Muscle of leg (tissue), 11 donors: ENCODE results near the gene PARVA. TPM values are rescaled to one million over a fixed set of nuclear protein-coding genes. Genes with fewer than 3 reads are reported as not detected.

Experiments
- DNase-seq: peaks from one replicate; pipeline ENCODE4 v3.0.0; 2013
- H3K27ac ChIP-seq: one replicate; pipeline ENCODE4 v1.5.1; 2013; ENCODE audit warnings: mild to moderate bottlenecking, low read length, control low read depth
- H3K27me3 ChIP-seq: one replicate; pipeline ENCODE4 v1.6.1; 2013; ENCODE audit warnings: low read length; ENCODE audit not compliant: control insufficient read depth, insufficient read depth
- H3K36me3 ChIP-seq: one replicate; pipeline ENCODE4 v1.6.1; 2013; ENCODE audit warnings: low read length; ENCODE audit not compliant: control insufficient read depth, insufficient read depth
- H3K4me1 ChIP-seq: one replicate; pipeline ENCODE4 v1.6.1; 2013; ENCODE audit warnings: low read length; ENCODE audit not compliant: control insufficient read depth, insufficient read depth
- H3K4me3 ChIP-seq: one replicate; pipeline ENCODE4 v1.5.1; 2013; ENCODE audit warnings: low read length, control low read depth
- H3K9me3 ChIP-seq: replicated peaks from 2 replicates; pipeline ENCODE4 v1.6.1; 2013; ENCODE audit warnings: low read depth, low read length; ENCODE audit not compliant: control insufficient read depth
- WGBS: methylation state at CpG from one replicate; pipeline ENCODE4 v1.1.5; 2013; ENCODE audit warnings: missing lambda C conversion rate; ENCODE audit not compliant: insufficient coverage; 5-methylcytosine and 5-hydroxymethylcytosine counted together
- polyA plus RNA-seq, 8 donors: library from polyadenylated mRNA; unstranded; fragments of 120-200 nt; gene quantifications; one replicate each; pipeline versions ENCODE4 v1.2.1 to v1.2.3, GENCODE V29; 2013; ENCODE audit warnings: inconsistent platforms in 1 of 8, low replicate concordance in 1 of 8; ENCODE audit not compliant: insufficient read length in 8 of 8, insufficient read depth in 1 of 8
- total RNA-seq: library from RNA; stranded (reverse); fragments of 120-200 nt; gene quantifications from one replicate; pipeline ENCODE4 v1.2.4, GENCODE V29; 2013

Gene PARVA
- total and polyA plus RNA-seq, 9 donors, result 29.9 to 72.5 (median 57.9) TPM

GRCh38 chr11:12388173-12388572 lies 10.8 kb downstream of the PARVA start:
- no peak overlapping the region for H3K4me3 ChIP-seq
- WGBS, result no CpG with 5 or more reads among the region's 3 CpGs
- H3K9me3 ChIP-seq, result no peaks in the 10 kb centered on the region
- H3K27ac ChIP-seq, result no peak overlapping the region
- no peaks in the 10 kb centered on the region for H3K27me3 ChIP-seq
- H3K4me1 ChIP-seq, result peaks cover 32% of the 10 kb centered on the region
- no peaks in the 10 kb centered on the region for H3K36me3 ChIP-seq
- DNase-seq, result no peak

- no peaks in the 10 kb centered on the region for H3K36me3 ChIP-seq
- WGBS, result 100% methylated on average over 2 of the region's 2 CpGs
- H3K4me1 ChIP-seq, result peaks cover 32% of the 10 kb centered on the region
- no peak for DNase-seq
- H3K4me3 ChIP-seq, result no peak overlapping the region
- H3K27me3 ChIP-seq, result no peaks in the 10 kb centered on the region
- H3K9me3 ChIP-seq, result no peaks in the 10 kb centered on the region
- H3K27ac ChIP-seq, result peak overlapping the region; percentile 9
These were observed 11.7 kb downstream of the PARVA start for GRCh38 chr11:12388939-12389670.

GRCh38 chr11:12389676-12390657 lies 12.6 kb downstream of the PARVA start:
- H3K36me3 ChIP-seq, result no peaks in the 10 kb centered on the region
- no peaks in the 10 kb centered on the region for H3K9me3 ChIP-seq
- 40% methylated on average over 4 of the region's 10 CpGs for WGBS
- no peaks in the 10 kb centered on the region for H3K27me3 ChIP-seq
- peak; percentile 56 for DNase-seq
- no peak overlapping the region for H3K4me3 ChIP-seq
- peak overlapping the region; percentile 70 for H3K27ac ChIP-seq
- H3K4me1 ChIP-seq, result peaks cover 32% of the 10 kb centered on the region

GRCh38 chr11:12390687-12391110 lies 13.3 kb downstream of the PARVA start:
- H3K27me3 ChIP-seq, result no peaks in the 10 kb centered on the region
- no peak overlapping the region for H3K4me3 ChIP-seq
- peak overlapping the region; percentile 70 for H3K27ac ChIP-seq
- peaks cover 32% of the 10 kb centered on the region for H3K4me1 ChIP-seq
- no peak for DNase-seq
- H3K36me3 ChIP-seq, result no peaks in the 10 kb centered on the region
- no peaks in the 10 kb centered on the region for H3K9me3 ChIP-seq

- no peak overlapping the region for H3K4me3 ChIP-seq
- DNase-seq, result no peak
- H3K27ac ChIP-seq, result no peak overlapping the region
- no peaks in the 10 kb centered on the region for H3K27me3 ChIP-seq
- peaks cover 34% of the 10 kb centered on the region for H3K4me1 ChIP-seq
- no peaks in the 10 kb centered on the region for H3K36me3 ChIP-seq
- no CpG with 5 or more reads among the region's 1 CpG for WGBS
- no peaks in the 10 kb centered on the region for H3K9me3 ChIP-seq
These were observed 15.3 kb downstream of the PARVA start for GRCh38 chr11:12392672-12393071.

- Histone ChIP-seq H3K36me3 (no peaks in the 10 kb centered on the region), H3K4me3 (no peak overlapping the region), H3K9me3 (no peaks in the 10 kb centered on the region), H3K4me1 (peaks cover 37% of the 10 kb centered on the region), H3K27me3 (no peaks in the 10 kb centered on the region), H3K27ac (no peak overlapping the region)
- WGBS, result no CpG with 5 or more reads among the region's 1 CpG
- DNase-seq, result no peak
These were observed 16.3 kb downstream of the PARVA start for GRCh38 chr11:12393691-12394090.

- Histone ChIP-seq H3K27ac (no peak overlapping the region), H3K36me3 (no peaks in the 10 kb centered on the region), H3K9me3 (no peaks in the 10 kb centered on the region), H3K27me3 (no peaks in the 10 kb centered on the region), H3K4me3 (no peak overlapping the region), H3K4me1 (peaks cover 29% of the 10 kb centered on the region)
- 100% methylated on average over 3 of the region's 6 CpGs for WGBS
- no peak for DNase-seq
These were observed 17.2 kb downstream of the PARVA start for GRCh38 chr11:12394601-12395000.

GRCh38 chr11:12395333-12395732 lies 18.0 kb downstream of the PARVA start:
- H3K4me3 ChIP-seq, result no peak overlapping the region
- no peaks in the 10 kb centered on the region for H3K36me3 ChIP-seq
- no peaks in the 10 kb centered on the region for H3K9me3 ChIP-seq
- peaks cover 22% of the 10 kb centered on the region for H3K4me1 ChIP-seq
- 93% methylated on average over 9 of the region's 9 CpGs for WGBS
- no peak overlapping the region for H3K27ac ChIP-seq
- no peaks in the 10 kb centered on the region for H3K27me3 ChIP-seq
- DNase-seq, result no peak

- DNase-seq, result peak; percentile 72
These were observed 20.6 kb downstream of the PARVA start for GRCh38 chr11:12397931-12398334.

GRCh38 chr11:12399355-12399754 lies 22.0 kb downstream of the PARVA start:
- Histone ChIP-seq H3K4me1 (peaks cover 26% of the 10 kb centered on the region), H3K9me3 (no peaks in the 10 kb centered on the region), H3K27ac (no peak overlapping the region), H3K36me3 (no peaks in the 10 kb centered on the region), H3K4me3 (no peak overlapping the region), H3K27me3 (no peaks in the 10 kb centered on the region)
- no peak for DNase-seq

More at GRCh38 chr11:12397931-12398334, 20.6 kb downstream of the PARVA start:
- Histone ChIP-seq H3K4me3 (no peak overlapping the region), H3K36me3 (no peaks in the 10 kb centered on the region), H3K27ac (peak overlapping the region; percentile 54), H3K27me3 (no peaks in the 10 kb centered on the region), H3K4me1 (peaks cover 15% of the 10 kb centered on the region), H3K9me3 (no peaks in the 10 kb centered on the region)
- no CpG with 5 or more reads among the region's 5 CpGs for WGBS
